ENCODE data around the gene ARHGAP24.
"Not testable (repeated sequence)": the region's sequence is repeated elsewhere in the genome, so short reads cannot be mapped to it uniquely, and the experiment has no call there.

ARHGAP24 gene

DNA sequence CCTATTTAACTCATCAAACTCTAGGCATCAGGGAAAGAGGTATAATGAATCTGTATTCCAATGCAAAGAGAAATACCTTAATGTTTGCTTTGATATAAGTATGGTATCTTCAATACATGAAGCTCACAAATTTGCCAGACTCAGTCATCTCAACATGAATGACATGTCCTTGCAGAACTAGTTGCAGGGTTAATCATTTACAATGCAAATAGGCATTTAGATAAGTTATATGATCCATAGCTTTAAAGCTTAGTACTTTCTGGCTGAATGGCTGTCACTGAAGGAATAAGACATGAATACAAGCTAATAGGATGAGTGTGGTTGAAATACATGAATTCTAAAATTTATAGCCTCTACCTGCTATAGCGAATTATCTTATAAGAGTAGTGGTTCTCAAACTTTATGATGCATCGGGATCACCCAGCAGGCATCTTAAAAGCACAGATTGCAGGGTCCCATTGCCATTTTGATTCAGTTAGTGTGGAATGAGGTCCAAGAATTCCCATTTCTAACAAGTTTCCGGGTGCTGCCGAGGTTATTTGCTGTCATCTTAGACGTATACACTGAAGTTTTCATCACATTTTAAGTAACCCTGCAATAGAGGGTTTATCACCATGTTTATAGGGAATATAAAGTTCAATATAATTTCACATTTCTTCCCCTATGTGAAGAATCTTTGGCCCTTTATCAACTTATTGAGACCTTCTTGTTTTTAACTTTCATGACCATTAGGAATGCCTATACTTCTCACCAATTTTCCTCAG is 439.2 kb downstream of the ARHGAP24 start:
- DNase-seq (ENCODE audit: low spot score), result no peak

DNA sequence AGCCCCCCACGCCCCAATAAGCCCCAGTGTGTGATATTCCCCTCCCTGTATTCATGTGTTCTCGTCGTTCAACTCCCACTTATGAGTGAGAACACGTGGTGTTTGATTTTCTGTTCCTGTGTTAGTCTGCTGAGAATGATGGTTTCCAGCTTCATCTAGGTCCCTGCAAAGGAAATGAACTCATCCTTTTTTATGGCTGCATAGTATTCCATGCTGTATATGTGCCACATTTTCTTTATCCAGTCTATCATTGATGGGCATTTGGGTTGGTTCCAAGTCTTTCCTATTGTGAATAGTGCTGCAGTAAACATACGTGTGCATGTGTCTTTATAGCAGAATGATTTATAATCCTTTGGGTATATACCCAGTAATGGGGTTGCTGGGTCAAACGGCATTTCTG is 440.6 kb downstream of the ARHGAP24 start:
- not testable (repeated sequence) for DNase-seq (ENCODE audit: low spot score)

DNA sequence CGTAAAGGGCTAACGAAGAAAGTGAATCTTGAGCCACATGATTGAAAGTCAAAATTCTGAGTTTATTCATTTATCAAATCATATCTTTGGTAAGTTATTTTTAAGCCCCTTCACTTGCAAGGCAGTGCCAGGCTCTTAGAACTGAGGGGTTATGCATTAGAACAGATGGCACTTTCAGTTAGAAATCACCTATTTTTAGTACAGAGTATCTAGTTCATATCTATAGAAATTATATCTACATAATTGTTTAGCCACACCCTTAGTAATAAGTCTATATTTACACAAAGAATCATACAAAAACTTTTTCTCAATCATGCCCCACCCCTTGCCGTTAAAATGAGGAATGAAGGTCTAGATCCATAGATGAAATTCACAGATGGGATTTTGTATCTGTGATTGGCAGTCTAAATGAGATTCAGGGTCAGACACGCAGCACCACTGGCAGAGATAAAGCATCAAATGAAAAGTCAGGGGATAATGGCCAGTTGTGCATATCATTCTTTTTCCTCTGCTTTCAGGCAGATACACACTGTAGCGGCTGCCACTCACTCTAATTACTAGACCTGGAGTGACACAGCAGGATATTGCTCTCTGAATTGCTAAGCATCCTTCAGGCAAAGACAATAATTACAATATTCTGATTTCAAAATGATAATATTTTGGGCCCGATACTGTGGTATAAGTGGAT is 444.4 kb downstream of the ARHGAP24 start:
- DNase-seq (ENCODE audit: low spot score), result no peak

DNA sequence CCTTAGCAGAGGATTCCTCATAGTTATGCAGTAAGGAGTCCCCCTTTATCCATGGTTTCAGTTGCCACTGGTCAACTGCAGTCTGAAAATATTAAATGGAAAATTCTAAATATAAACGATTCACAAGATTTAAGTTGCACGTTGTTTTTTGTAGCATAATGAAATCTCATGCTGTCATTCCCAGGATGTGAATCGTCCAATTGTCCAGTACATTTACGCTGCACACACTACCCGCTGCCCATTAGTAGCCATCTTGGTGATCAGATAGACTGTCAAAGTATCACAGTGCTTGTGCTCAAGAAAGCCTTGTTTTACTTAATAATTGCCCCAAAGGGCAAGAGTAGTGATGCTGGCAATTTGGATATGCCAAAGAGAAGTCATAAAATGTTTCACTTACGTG is 450.1 kb downstream of the ARHGAP24 start:
- no peak for DNase-seq (ENCODE audit: low spot score)

DNA sequence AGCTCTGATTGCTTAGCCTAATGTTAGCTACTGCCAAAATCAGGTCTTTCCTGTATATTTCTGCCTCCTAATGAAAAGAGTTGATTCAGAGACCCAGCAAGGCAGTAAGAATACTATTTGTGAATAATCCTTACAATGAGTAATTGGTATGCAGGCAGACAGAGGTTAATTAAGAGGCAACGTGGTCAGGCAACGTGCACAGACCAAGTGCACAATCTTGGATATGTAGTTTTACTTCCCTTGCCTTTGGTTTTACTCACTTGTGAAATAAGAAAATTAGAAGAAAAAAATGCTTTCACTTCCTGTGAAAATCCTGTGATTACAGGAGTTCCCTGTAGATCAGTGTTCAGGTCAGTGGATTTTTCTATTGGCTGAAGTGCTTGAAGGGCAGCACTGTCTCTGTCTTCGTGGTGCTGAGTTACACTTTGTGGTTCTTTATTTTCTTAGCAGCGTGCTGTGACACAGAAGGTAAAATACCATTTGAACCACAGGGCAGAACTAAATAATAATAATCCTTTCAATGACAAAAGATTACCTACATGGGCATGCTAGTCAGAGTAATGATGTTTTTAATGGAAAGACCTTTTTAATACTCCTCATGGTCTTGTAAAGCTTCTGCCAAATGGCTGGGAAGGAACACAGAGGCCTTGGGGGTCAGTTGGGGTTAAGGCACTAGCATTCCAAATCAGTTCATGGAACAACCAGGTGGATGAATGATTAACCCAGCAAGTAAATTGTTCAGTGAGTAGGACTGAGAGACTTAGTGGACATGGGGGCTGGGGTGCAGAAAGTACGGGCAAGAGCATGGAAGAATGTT is 454.0 kb downstream of the ARHGAP24 start:
- peak; percentile 32 for DNase-seq (ENCODE audit: low spot score)

DNA sequence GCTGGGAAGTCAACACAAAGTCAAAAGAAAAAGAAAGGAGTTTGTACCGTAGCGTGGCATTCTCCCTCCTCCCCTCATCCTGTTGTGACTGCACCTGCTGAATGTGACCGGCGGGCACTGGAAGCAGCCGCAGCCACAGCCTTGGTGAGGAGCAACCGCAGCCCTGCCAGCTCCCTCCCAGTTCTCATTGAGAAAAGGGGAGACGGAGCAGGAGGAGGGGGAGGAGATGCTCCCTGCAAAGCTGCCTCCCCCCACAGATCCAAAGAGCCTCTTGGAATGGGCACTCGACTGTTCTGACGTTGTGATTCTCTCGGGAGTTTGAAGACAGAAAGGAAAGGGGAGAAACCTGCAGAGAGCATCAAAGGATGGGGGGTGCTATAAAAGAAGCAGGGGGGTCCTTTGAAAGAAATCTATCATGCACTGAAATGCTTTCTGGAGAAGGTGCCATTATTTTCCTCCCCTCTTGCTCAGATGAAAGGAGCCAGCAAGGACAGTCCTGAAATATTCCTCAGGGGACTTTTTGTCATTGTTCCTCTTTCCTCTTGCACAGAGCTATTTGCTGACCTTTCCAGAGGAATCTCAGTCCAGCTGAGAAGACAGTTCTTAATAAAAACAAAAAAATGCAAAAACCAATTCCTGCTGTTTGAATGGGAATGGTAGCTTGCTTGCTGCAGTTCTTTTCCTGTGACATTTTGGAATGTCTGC is 455.2 kb downstream of the ARHGAP24 start:
- no peak for DNase-seq (ENCODE audit: low spot score)

DNA sequence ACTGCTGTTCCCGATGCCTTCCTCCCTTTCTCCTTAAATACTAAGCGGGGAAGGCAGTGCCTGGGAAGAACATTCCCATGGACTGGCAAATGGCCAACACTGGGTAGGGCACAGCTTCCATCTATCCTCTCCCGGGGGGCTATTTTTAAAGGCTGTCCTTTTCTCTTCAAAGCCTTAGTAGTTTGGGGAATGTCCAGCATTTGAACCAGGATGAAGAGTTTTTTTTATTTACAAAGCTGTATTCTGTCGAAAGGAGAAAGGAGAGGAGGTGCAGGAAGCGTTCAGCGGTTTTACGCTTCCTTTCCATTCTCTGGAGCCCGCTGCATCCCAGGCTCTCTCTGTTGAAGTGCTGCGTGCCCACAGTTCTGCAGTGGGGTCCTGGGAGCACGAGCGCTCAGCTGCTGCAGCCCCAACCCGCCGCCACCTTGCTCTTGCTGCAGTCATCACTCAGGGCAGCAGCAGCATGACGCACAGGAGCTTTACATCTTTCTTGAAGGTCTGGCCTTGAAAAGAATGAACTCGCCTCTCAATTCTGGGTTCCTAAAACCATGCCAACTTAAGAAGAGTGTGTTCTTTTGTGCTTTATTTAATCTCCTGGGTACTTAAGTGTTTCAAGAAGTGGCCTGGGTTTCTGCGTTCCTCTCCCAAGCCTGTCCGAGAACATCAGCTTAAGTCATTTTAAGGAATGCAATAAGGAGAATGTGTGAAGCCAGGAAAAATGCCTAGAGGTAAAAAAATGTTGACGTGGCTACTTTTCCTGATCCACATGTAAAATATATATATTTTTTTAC is 457.7 kb downstream of the ARHGAP24 start:
- no peak for DNase-seq (ENCODE audit: low spot score)

DNA sequence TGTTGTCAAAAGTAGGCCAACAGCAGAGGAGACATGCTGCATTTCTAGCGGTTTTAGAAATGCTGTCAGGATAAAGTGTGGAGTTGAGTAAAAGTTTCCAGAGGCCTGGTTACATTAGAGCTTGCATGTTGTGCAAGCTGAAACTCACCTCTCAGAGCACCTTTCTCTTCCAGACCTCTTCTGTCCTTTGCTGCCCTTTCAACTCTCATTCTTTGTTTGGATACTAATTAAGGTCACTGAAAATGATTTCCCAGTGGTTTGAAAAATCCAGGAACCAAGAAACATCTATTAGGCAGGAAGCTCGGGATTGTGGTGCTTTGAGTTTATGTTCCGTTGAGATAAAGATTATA is 458.3 kb downstream of the ARHGAP24 start:
- DNase-seq (ENCODE audit: low spot score), result no peak

DNA sequence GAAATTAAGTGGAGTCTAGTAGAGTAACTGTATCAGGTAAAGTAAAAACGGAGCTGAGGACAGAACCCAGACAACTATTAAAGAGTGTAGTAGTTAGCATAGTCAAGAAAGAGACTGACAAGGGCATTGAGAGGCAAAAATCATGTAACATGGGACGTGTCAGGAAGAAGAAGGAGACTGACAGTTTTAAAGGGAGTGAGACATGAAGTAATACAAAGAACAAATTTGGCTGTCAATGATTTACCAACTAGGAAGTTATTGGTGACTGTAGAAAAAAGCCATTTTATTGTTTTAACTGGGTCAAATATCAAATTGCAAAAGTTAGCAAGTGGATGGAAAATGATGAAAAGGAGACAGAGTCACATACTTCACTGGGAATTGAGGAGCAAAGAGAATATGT is 462.6 kb downstream of the ARHGAP24 start:
- no peak for DNase-seq (ENCODE audit: low spot score)

DNA sequence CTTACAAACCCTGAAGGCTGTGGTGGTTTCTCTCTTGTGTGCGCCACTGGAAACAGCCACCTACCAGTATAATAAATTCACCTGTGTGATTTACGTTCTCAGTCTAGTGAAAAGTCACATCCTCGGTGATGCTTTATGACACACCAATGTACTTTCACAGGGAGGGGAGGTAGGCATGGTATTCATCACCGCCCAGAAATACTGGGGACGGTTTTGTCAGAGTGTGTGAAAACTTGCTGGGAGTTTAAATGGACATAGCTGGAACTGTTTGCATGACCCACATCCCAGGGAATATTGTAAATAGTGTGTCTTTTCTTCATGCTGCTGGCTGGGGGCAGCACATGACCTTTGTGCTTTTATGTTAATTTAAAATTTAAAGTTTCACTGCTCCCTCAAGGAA is 463.1 kb downstream of the ARHGAP24 start:
- no peak for DNase-seq (ENCODE audit: low spot score)

DNA sequence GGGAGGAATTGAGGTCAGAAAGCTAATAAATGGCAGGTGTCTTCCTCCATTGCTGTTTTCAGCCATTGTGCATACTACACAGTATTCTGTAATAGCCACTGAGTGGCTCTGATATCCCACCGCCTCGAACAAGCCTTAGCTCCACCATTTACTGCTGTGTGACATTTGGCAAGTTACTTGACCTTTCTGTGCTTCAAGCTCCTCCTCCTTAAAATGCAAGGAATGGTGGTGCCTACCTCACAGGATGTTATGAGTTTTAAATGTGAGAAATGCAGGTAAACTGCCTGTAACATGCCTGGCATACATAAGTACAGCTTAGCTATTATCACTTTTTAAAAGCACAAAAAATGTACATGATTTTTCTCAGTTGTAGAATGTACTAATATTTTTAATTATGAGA is 464.0 kb downstream of the ARHGAP24 start:
- DNase-seq (ENCODE audit: low spot score), result no peak

DNA sequence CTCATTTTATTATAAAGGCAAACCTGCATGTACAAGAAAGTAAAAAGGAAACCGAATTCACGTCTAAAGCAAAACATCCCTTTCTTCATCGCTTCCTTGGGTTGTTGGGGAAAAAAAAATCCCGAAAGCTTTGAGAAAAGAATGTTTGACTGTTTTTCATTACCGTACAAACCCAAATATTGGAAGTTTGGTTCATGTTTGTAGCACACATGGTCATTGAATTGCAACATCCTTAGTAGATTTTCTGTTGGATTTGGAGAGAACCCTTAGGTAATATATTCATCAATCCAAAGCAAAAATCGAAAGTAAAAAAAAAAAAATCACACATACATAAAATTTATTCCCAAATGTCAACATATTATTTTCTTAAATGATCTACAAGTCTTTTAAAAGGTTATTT is 464.6 kb downstream of the ARHGAP24 start:
- DNase-seq (ENCODE audit: low spot score), result peak; percentile 11

DNA sequence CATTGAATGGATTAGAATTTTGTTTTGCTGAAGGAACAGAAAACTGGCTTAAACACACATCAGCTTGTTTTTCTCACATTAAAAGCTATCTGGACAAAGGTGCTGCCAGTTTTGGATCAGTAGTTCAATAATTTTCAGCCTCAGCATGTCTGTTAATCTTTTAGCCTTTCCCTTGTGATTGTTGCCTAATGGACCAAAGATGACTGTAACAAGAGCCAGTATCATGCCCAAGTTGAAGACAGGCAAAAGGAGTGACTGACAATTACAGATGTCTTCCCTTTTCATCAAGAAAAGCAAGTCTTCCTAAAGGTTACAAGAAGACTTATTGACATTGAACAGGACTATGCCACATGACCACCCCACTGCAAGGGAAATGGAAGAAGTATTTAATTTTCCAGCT is 465.2 kb downstream of the ARHGAP24 start:
- no peak for DNase-seq (ENCODE audit: low spot score)

DNA sequence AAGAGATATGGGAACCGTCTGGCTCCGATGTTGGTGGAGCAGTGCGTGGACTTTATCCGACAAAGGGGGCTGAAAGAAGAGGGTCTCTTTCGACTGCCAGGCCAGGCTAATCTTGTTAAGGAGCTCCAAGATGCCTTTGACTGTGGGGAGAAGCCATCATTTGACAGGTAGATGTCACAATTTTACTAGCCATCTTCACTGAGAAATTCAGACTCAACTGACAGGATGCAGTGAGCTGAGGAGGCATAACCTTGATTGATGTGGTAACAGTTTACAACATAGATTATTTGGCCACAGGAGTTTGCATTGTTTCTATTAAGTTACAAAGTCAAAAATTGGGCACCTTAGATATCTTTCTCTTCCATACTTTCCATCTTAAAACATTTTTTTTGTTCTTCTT is 467.2 kb downstream of the ARHGAP24 start:
- DNase-seq (ENCODE audit: low spot score), result no peak

DNA sequence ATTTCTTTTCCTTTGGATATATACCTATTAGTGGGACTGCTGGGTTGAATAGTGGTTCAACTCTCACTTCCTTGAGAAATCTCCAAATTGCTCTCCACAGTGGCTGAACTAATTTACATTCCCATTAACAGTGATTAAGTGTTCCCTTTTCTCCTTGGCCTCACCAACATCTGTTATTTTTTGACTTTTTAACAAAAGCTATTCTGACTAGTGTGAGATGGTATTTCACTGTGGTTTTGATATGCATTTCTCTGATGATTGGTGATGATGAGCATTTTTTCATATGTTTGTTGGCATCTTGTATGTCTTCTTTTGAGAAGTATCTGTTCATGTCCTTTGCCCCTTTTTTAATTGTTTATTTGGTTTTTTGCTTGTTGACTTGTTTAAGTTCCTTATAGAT is 471.9 kb downstream of the ARHGAP24 start:
- DNase-seq (ENCODE audit: low spot score), result no peak

DNA sequence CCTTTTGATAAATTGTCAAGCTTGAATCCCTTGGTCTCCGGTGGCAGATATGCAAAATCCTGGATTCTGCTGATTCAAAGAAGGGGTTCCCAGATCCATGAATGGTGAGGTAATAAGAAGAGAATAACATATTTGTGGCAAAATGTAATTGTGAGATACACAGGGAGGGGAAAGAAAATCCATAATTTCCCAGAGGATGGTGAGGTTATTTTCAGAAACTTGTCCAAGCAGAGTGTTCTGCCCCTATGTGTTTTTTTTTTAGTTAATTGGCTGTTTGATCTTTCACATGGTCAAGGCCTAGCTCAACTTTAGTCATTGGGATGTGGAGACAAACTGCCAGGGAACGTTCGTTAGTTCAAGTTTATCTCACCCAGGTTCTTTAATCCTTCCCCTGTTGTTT is 476.1 kb downstream of the ARHGAP24 start:
- no peak for DNase-seq (ENCODE audit: low spot score)

DNA sequence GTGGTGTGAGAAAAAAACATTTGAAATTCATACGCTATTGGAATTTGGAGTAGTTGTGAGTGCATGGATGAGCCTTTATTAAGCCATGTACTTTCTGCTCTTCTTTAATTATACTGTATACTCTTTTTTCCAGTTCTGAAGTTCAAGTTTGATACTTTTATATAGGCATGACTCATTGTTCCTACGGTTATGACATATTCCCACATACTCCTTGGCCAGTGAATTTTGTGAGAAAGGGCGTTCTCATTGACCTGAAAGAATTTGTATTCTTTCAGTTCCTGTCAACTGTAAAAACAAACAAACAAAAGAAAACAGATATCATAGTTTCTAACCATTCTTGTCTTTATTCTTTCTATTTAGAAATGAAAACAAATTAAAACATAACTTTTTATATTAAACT is 477.6 kb downstream of the ARHGAP24 start:
- DNase-seq (ENCODE audit: low spot score), result no peak

DNA sequence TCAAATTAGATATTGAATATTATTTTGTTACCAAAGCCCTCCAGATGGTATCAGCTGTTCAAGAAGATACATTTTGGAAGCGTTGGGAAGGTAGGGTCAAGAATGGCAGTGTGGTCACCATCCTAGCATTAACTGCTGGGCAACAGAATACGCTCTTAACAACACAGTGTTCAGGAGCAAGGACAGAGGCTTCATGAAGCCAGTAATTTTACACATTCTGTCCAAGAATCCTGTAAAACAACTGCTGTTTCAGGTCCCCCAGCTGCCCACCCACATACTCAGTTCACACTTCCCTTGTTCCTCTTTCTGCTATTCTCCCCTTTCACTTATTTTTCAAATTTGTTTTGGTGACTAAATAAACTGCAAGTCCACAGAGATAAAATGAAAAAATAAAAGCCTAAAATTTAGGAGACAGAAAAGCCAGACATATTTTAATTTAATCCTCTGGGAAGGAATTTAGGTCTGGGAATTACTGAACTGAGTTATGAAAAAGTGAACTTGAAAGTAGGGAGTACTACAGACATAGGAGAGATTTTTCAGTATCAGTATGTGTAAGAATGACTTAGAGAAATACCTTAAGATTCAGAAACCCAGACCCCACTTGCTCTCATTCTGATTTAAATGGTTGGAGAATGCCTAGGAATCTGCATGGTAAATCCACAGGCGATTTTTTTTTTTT is 478.2 kb downstream of the ARHGAP24 start:
- no peak for DNase-seq (ENCODE audit: low spot score)

DNA sequence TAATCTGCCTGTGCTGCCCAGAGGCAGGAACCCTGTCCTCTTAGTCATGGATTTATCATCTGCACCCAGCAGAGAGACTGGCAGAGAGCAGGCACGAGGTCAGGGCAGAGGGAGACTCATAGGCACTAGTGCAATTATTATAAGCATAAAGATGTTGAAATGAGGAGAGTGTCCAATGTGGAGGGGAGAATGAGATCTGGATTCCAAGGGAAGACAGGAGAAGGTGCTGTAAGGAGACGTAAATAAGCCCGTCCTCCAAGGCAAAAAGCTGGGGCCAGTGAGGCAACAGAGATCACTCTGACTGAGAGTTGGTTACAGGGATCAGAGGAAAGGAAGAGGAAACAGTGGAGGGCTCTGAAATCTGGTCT is 478.7 kb downstream of the ARHGAP24 start:
- peak; percentile 36 for DNase-seq (ENCODE audit: low spot score)

DNA sequence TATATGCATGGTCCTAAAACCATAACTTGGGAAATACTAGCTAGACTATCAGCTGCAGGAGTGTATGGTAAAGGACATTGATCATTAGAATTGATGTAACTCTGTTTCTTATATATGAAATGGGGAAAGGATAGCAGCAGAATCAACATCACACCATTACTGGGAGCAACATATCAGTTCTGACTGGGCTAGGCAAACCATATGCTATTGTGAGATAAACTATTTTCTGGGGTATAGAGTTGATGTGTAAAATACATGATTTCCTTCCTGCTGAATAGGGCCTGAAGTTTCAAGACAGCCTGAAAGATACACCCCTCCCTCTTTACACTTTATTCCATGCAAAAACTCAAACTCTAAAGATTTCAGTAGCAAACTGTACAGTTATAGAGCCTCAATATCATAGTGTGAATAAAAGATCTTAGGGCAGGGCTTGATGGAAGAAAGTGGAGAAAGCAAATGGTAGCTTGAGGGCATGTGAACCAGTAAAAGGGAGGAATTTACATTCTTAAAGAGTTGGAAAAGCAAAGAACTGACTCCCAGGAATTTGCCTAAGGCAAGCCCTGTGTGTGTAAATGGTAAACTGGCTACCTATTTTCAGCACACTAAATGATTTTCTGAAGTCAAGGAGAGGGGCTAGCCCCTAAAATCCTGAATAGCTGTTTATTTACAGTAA is 480.8 kb downstream of the ARHGAP24 start:
- DNase-seq (ENCODE audit: low spot score), result no peak

All from AG20443 (cell line).